GM18526 (cell line): ENCODE results near the gene HMX3.

Experiments used
- POLR2A ChIP-seq: IDR thresholded peaks from 3 replicates; pipeline ENCODE4 v1.6.1; 2011; ENCODE audit not compliant: insufficient read length; ENCODE audit errors: extremely low read depth

The HMX3 gene

GRCh38 chr10:123175389-123176387 is 39.9 kb downstream of the HMX3 start:
- TF ChIP-seq POLR2A = no peak

GRCh38 chr10:123180101-123181090 is 44.6 kb downstream of the HMX3 start:
- no peak for TF ChIP-seq POLR2A

- TF ChIP-seq POLR2A = no peak
Observed at GRCh38 chr10:123183724-123184123, 48.0 kb downstream of the HMX3 start.

GRCh38 chr10:123187781-123188180 is 52.0 kb downstream of the HMX3 start:
- TF ChIP-seq POLR2A = no peak
